RWPE1 (cell line): ENCODE data around the gene PROCR.
A peak's percentile ranks its signal among the peaks of the same experiment; 100 is the strongest.

Experiments
- CTCF ChIA-PET: fragments of 350-600 bp; sonication (Branson Sonifier 250); formaldehyde crosslinking; extraction: SDS; loops from one replicate; lab custom pipeline; 2021; lab: Yijun Ruan, JAX
- POLR2A ChIA-PET: fragments of 400-600 bp; formaldehyde crosslinking; extraction: SDS; loops from one replicate; lab custom pipeline; 2020; ENCODE audit warnings: antibody characterized with exemption; ENCODE audit not compliant: low non-redundant PET; lab: Yijun Ruan, JAX
- DNase-seq: peaks from one replicate; pipeline ENCODE4 v3.0.0; 2012; ENCODE audit warnings: low spot score
- H3K27ac ChIP-seq: fragments of 450-650 bp; 2 replicates; pipeline ENCODE4 v1.5.1; 2017
- TF ChIP-seq, protein P1 (sequence below): fragments of 450-650 bp; conservative IDR thresholded peaks from 2 replicates; pipeline ENCODE4 v1.5.1; 2017; ENCODE audit warnings: low read depth, mild to moderate bottlenecking

Gene PROCR

DNA sequence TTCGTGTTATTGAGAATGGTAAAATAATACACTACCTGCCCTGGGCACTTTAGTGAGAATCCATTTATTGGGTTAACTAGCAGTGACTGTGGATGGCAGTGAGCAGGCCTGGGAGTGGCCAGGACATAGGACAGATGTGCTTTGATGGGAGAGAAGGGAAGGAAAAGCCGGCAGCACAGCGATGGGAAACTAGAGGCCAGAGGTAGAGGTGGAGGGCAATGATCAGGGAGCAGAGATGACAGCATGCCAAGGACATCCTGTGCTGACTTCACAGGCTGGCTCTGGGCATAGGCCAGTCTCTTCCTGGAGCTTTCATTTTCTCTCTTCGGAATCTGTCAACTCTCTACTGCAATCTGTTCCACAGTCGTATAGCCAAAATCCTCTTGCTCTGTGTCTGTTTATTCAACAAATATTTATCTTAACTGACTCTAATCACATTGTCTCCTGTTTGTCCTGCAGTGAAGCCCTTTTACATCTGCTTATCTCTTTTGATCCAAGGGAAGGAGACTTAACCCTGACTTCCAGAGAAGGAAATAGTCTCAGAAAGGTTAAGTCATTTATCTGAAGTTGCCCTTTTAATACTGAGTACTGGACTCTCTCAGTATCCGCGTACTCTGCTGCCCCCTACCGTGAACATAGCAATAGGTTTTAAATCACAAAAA, 36.2 kb downstream of the PROCR start:
- H3K27ac ChIP-seq: peak overlapping the region; percentile 69
- CTCF ChIA-PET: interaction anchor here (0.6 to 4.0 kb wide), 8 partner anchors 27 to 173 kb away, joined by 3 to 59 read pairs (median 6); partner anchors contain the start of gene EDEM2
- POLR2A ChIA-PET: no interaction called here
- TF ChIP-seq, protein P1, sequence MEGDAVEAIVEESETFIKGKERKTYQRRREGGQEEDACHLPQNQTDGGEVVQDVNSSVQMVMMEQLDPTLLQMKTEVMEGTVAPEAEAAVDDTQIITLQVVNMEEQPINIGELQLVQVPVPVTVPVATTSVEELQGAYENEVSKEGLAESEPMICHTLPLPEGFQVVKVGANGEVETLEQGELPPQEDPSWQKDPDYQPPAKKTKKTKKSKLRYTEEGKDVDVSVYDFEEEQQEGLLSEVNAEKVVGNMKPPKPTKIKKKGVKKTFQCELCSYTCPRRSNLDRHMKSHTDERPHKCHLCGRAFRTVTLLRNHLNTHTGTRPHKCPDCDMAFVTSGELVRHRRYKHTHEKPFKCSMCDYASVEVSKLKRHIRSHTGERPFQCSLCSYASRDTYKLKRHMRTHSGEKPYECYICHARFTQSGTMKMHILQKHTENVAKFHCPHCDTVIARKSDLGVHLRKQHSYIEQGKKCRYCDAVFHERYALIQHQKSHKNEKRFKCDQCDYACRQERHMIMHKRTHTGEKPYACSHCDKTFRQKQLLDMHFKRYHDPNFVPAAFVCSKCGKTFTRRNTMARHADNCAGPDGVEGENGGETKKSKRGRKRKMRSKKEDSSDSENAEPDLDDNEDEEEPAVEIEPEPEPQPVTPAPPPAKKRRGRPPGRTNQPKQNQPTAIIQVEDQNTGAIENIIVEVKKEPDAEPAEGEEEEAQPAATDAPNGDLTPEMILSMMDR: peak; percentile 95
- DNase-seq: peak; percentile 79

GRCh38 chr20:35215066-35215956, 43.4 kb downstream of the PROCR start:
- no peak overlapping the region for H3K27ac ChIP-seq
- DNase-seq: peak; percentile 88
- TF ChIP-seq, protein P1: no peak
- CTCF ChIA-PET: interaction anchor here (0.6 to 1.4 kb wide), 4 partner anchors 70 to 154 kb away, joined by 4 to 6 read pairs (median 4); no protein-coding TSS in a partner anchor
- POLR2A ChIA-PET: interaction anchor here (0.7 kb wide), 1 partner anchor 17 kb away, joined by 5 read pairs; no protein-coding TSS in a partner anchor

DNA sequence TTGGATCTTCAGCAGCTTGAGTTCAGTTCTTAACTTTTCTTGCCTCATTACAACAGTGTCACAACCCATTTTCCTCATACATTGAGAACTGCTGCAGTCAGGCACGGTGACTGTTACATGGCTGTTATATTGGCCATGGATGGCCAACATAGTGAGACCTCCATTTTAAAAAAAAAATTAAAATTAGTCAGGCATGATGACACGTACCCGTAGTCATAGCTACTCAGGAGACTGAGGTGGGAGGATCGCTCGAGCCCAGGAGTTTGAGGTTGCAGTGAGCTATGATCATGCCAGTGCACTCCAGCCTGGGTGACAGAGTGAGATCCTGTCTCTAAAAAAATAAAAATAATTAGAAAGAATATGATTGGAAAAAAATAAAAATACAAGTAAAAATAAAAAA, 44.7 kb downstream of the PROCR start:
- TF ChIP-seq, protein P1: no peak
- ChIA-PET CTCF (interaction anchor here (0.6 to 1.7 kb wide), 4 partner anchors 11 to 904 kb away, joined by 3 to 4 read pairs (median 4); no protein-coding TSS in a partner anchor), POLR2A (no interaction called here)
- no peak overlapping the region for H3K27ac ChIP-seq
- DNase-seq: no peak

DNA sequence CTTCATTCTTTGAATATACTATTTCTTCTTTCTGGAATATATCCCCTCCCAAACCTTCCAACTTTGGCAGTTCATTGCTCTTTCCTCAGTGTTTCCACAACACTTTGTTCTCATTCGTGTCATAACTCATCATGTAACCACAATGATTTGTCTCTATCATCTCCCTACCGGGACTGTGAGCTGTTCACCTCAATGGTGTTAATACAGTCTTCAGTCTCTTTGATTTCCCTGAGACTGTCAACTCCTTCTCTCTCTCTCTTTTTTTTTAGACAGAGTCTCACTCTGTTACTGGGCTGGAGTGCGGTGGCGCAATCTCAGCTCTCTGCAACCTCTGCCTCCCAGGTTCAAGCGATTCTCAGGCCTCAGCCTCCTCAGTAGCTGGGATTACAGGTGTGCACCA, 52.1 kb downstream of the PROCR start:
- ChIA-PET CTCF (interaction anchor here (0.6 to 0.7 kb wide), 3 partner anchors 40 to 284 kb away, joined by 3 read pairs; no protein-coding TSS in a partner anchor), POLR2A (no interaction called here)
- TF ChIP-seq, protein P1: no peak
- DNase-seq: no peak
- no peak overlapping the region for H3K27ac ChIP-seq

- TF ChIP-seq, protein P1: no peak
- ChIA-PET POLR2A (no interaction called here), CTCF (interaction anchor here (0.6 to 0.7 kb wide), 5 partner anchors 18 to 283 kb away, joined by 3 to 7 read pairs (median 3); no protein-coding TSS in a partner anchor)
- DNase-seq: no peak
- no peak overlapping the region for H3K27ac ChIP-seq
These were observed 52.7 kb downstream of the PROCR start for GRCh38 chr20:35224536-35224935.
